ENCODE results near the gene IL18BP. TPM values are rescaled to one million over a fixed set of nuclear protein-coding genes. Genes with fewer than 3 reads are reported as not detected.

The IL18BP gene
- total RNA-seq = 3.7 TPM
- long read RNA-seq, partial matches to known transcripts = 0 of 3 reads
- long read RNA-seq, other reads (novel, unspliced or antisense) = 1 of 3 reads

DNA sequence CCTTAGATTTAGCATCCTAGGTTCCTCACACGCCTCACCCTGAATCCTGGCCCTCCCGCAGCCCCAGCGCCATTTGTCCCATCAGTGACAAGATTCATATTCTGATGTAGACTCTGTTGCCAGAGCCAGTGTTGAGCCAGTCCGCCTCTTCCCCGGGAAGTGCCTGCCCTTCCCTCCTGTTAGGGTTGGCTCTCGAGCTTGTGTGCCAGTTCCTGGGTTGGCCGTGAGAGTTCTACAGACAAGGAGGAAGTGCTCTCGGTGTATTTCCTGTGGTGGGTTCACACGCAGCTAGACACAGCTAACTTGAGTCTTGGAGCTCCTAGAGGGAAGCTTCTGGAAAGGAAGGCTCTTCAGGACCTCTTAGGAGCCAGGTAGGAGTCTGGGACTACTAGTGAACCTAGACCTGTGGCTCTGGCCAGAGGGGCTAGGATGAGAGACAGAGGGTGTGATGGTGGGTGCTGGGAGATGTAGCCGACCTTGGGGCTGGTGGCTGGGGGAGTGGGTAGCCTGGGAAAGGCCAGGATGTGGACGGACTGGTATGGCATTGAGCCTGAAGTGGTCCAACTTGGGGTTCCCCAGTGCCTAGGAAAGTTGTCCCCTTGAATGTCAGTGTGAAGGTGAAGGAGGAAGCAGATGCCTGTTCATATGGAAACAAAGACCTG lies at the start of gene IL18BP:
Gene IL18BP (plus strand): TSS at position 261 of the 662 bp plus-strand sequence. CDS start 1,076 bp downstream, outside the sequence.
- intact Hi-C loops (cut with micrococcal nuclease) = no loop called here
- no peak for DNase-seq
- peak; percentile 24 for ATAC-seq

GRCh38 chr11:71949034-71949433 lies 49.7 kb upstream of the IL18BP start:
- DNase-seq (no peak), ATAC-seq (no peak)
- intact Hi-C loops (cut with micrococcal nuclease) = no loop called here

DNA sequence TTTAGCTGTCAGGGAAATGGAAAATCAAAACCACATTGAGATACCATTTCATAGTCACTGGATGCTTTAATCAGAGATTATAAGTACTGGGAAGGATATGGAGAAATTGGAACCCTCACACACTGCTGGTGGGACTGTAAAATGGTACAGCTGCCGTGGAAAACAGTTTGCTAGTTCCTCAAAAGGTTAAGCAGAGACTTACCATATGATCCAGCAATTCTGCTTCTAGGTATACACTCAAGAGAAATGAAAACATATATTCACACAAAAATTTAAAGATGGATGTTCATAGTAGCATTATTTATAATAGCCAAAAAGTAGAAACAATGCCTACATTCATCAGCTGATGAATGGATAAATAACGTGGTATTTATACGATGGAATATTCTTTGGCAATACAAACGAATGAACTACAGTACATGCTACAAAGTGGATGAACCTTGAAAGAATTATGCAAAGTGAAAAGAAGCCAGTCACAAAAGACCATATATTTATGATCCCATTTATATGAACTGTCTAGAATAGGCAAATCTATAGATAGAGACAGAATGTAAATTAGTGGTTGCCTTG lies 46.9 kb upstream of the IL18BP start:
- intact Hi-C loops (cut with micrococcal nuclease) = no loop called here
- no peak for ATAC-seq

GRCh38 chr11:71955898-71956456 lies 42.7 kb upstream of the IL18BP start:
- DNase-seq (no peak), ATAC-seq (no peak)
- intact Hi-C loops (cut with micrococcal nuclease) = no loop called here

More for the DNA sequence above, 46.9 kb upstream of the IL18BP start:
- DNase-seq = no peak

DNA sequence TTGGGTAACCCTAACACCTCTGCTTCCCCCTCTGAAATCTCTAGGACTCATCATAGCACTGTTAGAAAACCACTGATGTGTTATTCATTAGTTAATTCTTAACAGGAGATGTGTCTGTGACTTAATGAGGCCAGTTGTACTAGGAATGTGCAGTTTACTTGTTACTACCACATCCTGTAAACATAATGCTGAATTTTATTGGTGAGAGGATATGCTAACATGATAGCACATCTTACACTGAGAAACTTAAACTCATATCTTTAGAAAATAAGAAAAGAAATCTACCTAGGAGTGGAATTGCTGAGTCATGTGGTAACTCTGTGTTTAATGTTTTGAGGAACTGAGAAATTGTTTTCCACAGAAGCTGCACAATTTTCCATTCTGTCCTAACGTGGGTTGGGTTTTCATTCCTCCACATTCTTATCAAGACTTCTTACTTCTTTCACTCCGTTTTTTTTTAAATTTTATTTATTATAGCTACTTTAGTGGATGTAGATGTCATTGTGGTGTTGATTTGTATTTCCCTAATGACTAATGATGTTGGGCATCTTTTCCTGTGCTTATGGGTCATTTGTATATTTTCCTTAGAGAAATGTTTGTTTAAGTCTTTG lies 36.2 kb upstream of the IL18BP start:
- intact Hi-C loops (cut with micrococcal nuclease) = no loop called here
- no peak for ATAC-seq
- DNase-seq = no peak

- intact Hi-C loops (cut with micrococcal nuclease) = no loop called here
- DNase-seq (no peak), ATAC-seq (no peak)
These were observed 35.2 kb upstream of the IL18BP start for GRCh38 chr11:71963468-71963867.

- intact Hi-C loops (cut with micrococcal nuclease) = no loop called here
- ATAC-seq (no peak), DNase-seq (no peak)
These were observed 34.1 kb upstream of the IL18BP start for GRCh38 chr11:71964641-71965040.

GRCh38 chr11:71971680-71972079 lies 27.0 kb upstream of the IL18BP start:
- DNase-seq (no peak), ATAC-seq (no peak)
- intact Hi-C loops (cut with micrococcal nuclease) = no loop called here

GRCh38 chr11:71976551-71976950 lies 22.2 kb upstream of the IL18BP start:
- intact Hi-C loops (cut with micrococcal nuclease) = no loop called here
- ATAC-seq (no peak), DNase-seq (no peak)

- intact Hi-C loops (cut with micrococcal nuclease) = no loop called here
- DNase-seq (no peak), ATAC-seq (no peak)
These were observed 21.6 kb upstream of the IL18BP start for GRCh38 chr11:71977090-71977489.

GRCh38 chr11:71977743-71978418 lies 20.8 kb upstream of the IL18BP start:
- intact Hi-C loops (cut with micrococcal nuclease) = no loop called here
- DNase-seq = no peak
- peak; percentile 67 for ATAC-seq

DNA sequence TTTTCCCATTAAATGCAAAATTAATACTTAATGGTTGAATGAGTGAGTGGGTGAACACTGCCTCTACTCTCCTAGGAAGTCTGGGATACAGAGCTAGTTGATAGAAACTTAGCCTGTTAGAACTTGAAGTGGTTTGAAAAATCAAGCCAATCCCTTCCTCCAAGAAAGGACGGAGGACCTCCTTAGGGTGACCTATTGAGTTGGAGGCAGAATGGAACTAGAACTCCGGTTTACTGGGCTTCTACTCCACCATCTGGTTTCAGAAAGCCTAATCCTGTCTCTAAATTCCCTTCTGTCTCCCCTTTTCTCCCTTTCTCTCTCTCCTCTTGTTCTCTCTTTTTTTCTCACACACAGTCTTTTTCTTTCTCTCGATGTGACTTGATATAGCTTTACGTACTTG lies 19.6 kb upstream of the IL18BP start:
- ATAC-seq = no peak
- intact Hi-C loops (cut with micrococcal nuclease) = no loop called here

GRCh38 chr11:71979602-71980001 lies 19.1 kb upstream of the IL18BP start:
- DNase-seq = no peak
- intact Hi-C loops (cut with micrococcal nuclease) = no loop called here
- ATAC-seq = no peak

More for the DNA sequence above, 19.6 kb upstream of the IL18BP start:
- no peak for DNase-seq

DNA sequence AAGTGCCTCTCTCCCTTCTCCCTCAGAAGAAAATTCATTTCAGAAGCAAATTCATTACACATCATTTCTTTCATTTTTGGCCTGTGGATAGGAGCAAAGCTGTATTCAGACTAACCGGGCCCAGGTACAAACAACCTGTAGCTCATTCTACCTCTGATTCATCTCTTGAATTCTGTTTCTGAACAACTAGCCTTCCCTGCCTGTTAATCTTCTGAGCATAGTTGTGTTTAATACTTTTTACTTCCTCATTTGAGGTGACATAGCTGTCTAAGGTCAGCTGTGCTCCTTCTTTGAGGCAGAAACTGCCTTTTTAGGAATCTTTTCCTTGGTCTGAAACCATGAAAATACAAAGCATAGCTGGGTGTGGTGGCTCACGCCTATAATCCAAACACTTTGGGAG lies 12.6 kb upstream of the IL18BP start:
- ATAC-seq (no peak), DNase-seq (no peak)
- intact Hi-C loops (cut with micrococcal nuclease) = no loop called here

- intact Hi-C loops (cut with micrococcal nuclease) = no loop called here
- DNase-seq (no peak), ATAC-seq (no peak)
These were observed 11.2 kb upstream of the IL18BP start for GRCh38 chr11:71987521-71987920.

DNA sequence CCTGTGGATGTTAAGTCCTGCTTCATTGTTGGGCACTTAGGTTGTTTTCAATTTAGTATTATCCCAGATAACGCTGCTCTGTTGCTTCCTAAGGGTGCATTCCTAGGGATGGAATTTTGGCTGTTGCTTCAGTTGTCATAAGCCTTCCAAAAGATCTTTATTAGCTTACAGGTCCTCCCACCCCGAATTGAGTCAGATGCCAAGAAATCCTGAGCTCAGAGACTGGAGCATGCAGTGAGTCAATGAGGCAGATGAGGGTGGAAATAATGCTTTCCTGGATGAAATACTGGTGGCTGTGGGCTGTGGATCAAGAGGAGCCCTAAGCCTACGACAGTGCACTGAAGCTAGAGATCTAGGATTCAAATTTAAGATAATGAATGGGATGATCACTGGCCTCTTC lies 10.7 kb upstream of the IL18BP start:
- DNase-seq (no peak), ATAC-seq (peak; percentile 41)
- intact Hi-C loops (cut with micrococcal nuclease) = no loop called here

DNA sequence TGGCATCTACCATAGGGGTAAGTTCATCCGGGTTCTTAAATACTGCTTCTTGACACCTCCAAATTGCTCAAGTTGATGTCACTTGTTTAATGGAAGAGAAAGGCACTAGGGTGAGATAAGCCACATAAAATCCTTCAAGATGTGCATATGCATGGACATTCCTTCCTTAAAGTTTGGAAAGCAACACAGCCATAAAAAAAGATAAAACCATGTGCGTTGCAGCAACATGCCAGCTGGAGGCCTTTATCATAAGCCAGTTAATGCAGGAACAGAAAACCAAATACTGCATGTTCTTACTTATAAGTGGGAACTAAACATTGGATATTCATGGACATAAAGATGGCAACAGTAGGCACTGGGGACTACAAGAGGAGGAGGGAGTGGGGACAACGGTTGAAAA lies 8.0 kb upstream of the IL18BP start:
- intact Hi-C loops (cut with micrococcal nuclease) = no loop called here
- ATAC-seq (no peak), DNase-seq (no peak)

- intact Hi-C loops (cut with micrococcal nuclease) = no loop called here
- peak; percentile 38 for ATAC-seq
- no peak for DNase-seq
These were observed 7.2 kb upstream of the IL18BP start for GRCh38 chr11:71991494-71991893.

GRCh38 chr11:71992136-71992730 lies 6.5 kb upstream of the IL18BP start:
- ATAC-seq (no peak), DNase-seq (no peak)
- intact Hi-C loops (cut with micrococcal nuclease) = no loop called here

All from left ventricle myocardium superior (tissue), 1 donor.